ENCODE results near the gene LSM7.

GRCh38 chr19:2290441-2291184 is 37.8 kb downstream of the LSM7 start:
- TF ChIP-seq CTCF (IDR thresholded peaks at IDR 0.05) (no peak), POLR2A (IDR thresholded peaks at IDR 0.05) (no peak)
